Transverse colon (tissue), 4 donors: ENCODE data around the gene ZMIZ1. TPM values are rescaled to one million over a fixed set of nuclear protein-coding genes. Genes with fewer than 3 reads are reported as not detected.

Experiments
- DNase-seq: peaks from one replicate; pipeline ENCODE4 v3.0.0-alpha.2; 2019
- H3K27ac ChIP-seq, 4 donors: fragments of 200-600 bp; sonication (generic); 2 replicates each; pipeline ENCODE4 v1.5.1; 2016 to 2018; ENCODE audit warnings: inconsistent platforms in 4 of 4
- H3K27me3 ChIP-seq: fragments of 200-600 bp; sonication (generic); 2 replicates; pipeline ENCODE4 v1.5.1; 2017; ENCODE audit warnings: inconsistent platforms
- H3K36me3 ChIP-seq, 4 donors: fragments of 200-600 bp; sonication (generic); 2 replicates each; pipeline ENCODE4 v1.5.1; 2017 to 2019; ENCODE audit warnings: inconsistent platforms in 4 of 4
- H3K4me1 ChIP-seq, 4 donors: fragments of 200-600 bp; sonication (generic); 2 replicates each; pipeline ENCODE4 v1.5.1; 2017 to 2020; ENCODE audit warnings: inconsistent platforms in 4 of 4
- H3K4me3 ChIP-seq, 4 donors: fragments of 200-600 bp; sonication (generic); 1 replicate in 1 of 4; 2 replicates in 3 of 4; pipeline versions ENCODE4 v1.5.1 to v1.6.1; 2017 to 2019; ENCODE audit warnings: inconsistent platforms in 4 of 4
- H3K9me3 ChIP-seq, 2 donors: fragments of 200-600 bp; sonication (generic); 2 replicates each; pipeline ENCODE4 v1.5.1; 2017 to 2019; ENCODE audit warnings: inconsistent platforms in 2 of 2
- EP300 ChIP-seq: sonication (generic); formaldehyde crosslinking; IDR thresholded peaks from one replicate; pipeline ENCODE4 v1.6.1; 2017; ENCODE audit warnings: antibody characterized with exemption, low read depth
- POLR2A ChIP-seq: fragments of 450-650 bp; IDR thresholded peaks from one replicate; pipeline ENCODE4 v1.6.1; 2016; ENCODE audit warnings: antibody characterized with exemption, mild to moderate bottlenecking, moderate library complexity
- POLR2AphosphoS5 ChIP-seq, 3 donors: sonication (generic); formaldehyde crosslinking; IDR thresholded peaks; one replicate each; pipeline ENCODE4 v1.6.1; 2016; ENCODE audit warnings: antibody characterized with exemption in 3 of 3
- WGBS, 2 donors: methylation state at CpG; one replicate each; pipeline ENCODE4 v1.1.5; 2018; ENCODE audit warnings: low coverage in 1 of 2; 5-methylcytosine and 5-hydroxymethylcytosine counted together
- in situ Hi-C, 4 donors: fragments of 200-750 bp; cut with MboI; loops; one replicate each; pipeline versions ENCODE4 v1.15.0 to v1.15.1; 2017; ENCODE audit warnings: low sequenced_read_pairs in 3 of 4, low pct_ligation_motif_present in 1 of 4, low pct_unique_long_range_greater_than_20kb in 1 of 4
- intact Hi-C: fragments of 100-400 bp; cut with DNase I; formaldehyde crosslinking; loops from one replicate; pipeline ENCODE4 v1.15.1; 2023; ENCODE audit warnings: low total_unique reads
- total RNA-seq, 4 donors: library from RNA; depleted of rRNA; stranded (reverse); fragments of >200 nt; gene quantifications; one replicate each; pipeline ENCODE4 v1.1.0, GENCODE V29; 2016
- TF ChIP-seq, protein P1 (sequence below), 5 experiments: fragments of 200-600 bp in 3 of 5; fragments of 450-650 bp in 2 of 5; sonication (generic) in 3 of 5; IDR thresholded peaks; 1 replicate in 2 of 5; 2 replicates in 3 of 5; pipeline ENCODE4 v1.5.1; 2016 to 2017; ENCODE audit warnings: antibody characterized with exemption in 5 of 5, inconsistent platforms in 3 of 5, mild to moderate bottlenecking in 2 of 5, moderate library complexity in 1 of 5

The ZMIZ1 gene
- total RNA-seq, 4 donors from 2014 or later, result 32.0 to 108 (median 63.0) TPM

DNA sequence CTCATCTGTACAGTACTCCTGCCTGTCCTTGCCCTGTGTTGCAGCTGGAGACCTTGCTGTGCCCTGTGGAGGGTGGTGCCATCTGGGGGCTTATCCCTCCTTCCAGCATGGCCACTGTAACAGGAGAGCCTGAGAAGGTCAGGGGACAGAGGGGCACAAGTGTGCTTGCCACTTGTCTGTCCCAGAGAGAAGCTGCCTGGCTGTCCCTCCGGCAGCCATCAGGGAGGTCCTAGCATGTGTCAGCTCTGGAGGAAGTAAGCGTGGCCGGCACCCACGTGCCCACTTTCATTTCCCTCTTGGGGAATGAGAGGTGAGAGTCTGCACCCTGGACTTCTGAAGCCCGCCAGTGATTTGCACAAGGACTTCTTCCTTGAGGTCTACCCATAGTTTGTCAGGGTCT is 181.5 kb downstream of the ZMIZ1 start:
- in situ Hi-C loops (no loop called here), intact Hi-C loops (no loop called here)
- H3K4me1 ChIP-seq, result peaks cover 41 to 86% (median 54%) of the 10 kb centered on the region in 4 donors
- TF ChIP-seq POLR2A (no peak), POLR2AphosphoS5 (IDR thresholded peaks at IDR 0.05) (no peak), EP300 (no peak)
- TF ChIP-seq, protein P1, sequence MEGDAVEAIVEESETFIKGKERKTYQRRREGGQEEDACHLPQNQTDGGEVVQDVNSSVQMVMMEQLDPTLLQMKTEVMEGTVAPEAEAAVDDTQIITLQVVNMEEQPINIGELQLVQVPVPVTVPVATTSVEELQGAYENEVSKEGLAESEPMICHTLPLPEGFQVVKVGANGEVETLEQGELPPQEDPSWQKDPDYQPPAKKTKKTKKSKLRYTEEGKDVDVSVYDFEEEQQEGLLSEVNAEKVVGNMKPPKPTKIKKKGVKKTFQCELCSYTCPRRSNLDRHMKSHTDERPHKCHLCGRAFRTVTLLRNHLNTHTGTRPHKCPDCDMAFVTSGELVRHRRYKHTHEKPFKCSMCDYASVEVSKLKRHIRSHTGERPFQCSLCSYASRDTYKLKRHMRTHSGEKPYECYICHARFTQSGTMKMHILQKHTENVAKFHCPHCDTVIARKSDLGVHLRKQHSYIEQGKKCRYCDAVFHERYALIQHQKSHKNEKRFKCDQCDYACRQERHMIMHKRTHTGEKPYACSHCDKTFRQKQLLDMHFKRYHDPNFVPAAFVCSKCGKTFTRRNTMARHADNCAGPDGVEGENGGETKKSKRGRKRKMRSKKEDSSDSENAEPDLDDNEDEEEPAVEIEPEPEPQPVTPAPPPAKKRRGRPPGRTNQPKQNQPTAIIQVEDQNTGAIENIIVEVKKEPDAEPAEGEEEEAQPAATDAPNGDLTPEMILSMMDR (IDR thresholded peaks at IDR 0.05), result no peak
- H3K36me3 ChIP-seq, result no peaks in the 10 kb centered on the region
- no peaks in the 10 kb centered on the region for H3K27me3 ChIP-seq
- WGBS, 2 donors, result 72% methylated on average over 5 of the region's 5 CpGs; no CpG with 5 or more reads in 1 of the 2 donors
- DNase-seq, result peak; percentile 72
- H3K9me3 ChIP-seq, result no peaks in the 10 kb centered on the region
- no peak overlapping the region for H3K4me3 ChIP-seq
- H3K27ac ChIP-seq, result peak overlapping the region; percentile 80 to 91 (median 89)

DNA sequence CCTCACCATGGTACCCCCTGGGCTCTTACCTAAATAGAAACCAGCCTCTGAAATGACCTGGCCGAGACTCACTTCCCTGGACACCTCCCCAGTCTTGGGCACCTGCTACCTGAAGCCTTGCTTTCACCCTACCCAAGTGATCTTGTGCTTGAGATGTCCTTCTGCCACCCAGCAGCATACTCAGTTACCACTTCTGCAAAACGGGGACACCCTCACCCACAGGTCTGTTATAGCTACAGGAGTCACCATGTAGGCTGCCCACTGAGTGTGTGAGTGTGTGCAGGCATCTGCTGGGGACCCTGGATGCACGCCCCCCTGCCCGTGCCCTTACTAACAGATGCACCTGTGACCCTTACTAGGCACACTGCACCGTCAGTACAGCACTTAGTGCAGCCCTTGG is 183.7 kb downstream of the ZMIZ1 start:
- no peak for TF ChIP-seq POLR2A
- TF ChIP-seq POLR2AphosphoS5 (IDR thresholded peaks at IDR 0.05), result no peak
- no peak for TF ChIP-seq EP300
- TF ChIP-seq, protein P1 (IDR thresholded peaks at IDR 0.05), result no peak
- H3K27me3 ChIP-seq, result no peaks in the 10 kb centered on the region
- 90% methylated on average over 5 of the region's 5 CpGs; no CpG with 5 or more reads in 1 of the 2 donors for WGBS, 2 donors
- no peak for DNase-seq
- H3K36me3 ChIP-seq, result no peaks in the 10 kb centered on the region
- H3K9me3 ChIP-seq, result no peaks in the 10 kb centered on the region
- no peak overlapping the region for H3K27ac ChIP-seq
- intact Hi-C loops (no loop called here), in situ Hi-C loops (no loop called here)
- peaks cover 19 to 71% (median 33%) of the 10 kb centered on the region in 4 donors for H3K4me1 ChIP-seq
- H3K4me3 ChIP-seq, result no peak overlapping the region

DNA sequence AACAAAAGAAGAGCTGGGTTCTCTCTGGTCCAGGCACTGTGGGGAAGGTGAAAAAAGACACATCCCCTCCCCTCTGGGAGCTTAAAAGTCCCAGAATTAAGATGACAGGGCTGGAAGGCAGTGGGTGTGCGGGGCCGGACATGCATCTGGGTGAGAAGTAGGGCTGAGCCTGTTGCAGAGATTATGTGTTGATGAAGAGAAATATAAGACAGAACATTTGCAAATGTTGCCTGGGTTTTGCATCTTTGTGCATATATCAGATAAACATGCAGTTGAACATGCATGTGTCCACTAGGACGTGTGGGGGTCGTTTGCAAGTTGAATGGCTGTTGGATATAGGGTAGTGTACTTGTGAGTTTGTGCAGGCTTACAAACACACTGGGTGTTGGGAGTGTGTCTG is 184.2 kb downstream of the ZMIZ1 start:
- 86% methylated on average over 4 of the region's 4 CpGs for WGBS, 2 donors
- Histone ChIP-seq H3K9me3 (no peaks in the 10 kb centered on the region), H3K4me1 (peaks cover 14 to 66% (median 27%) of the 10 kb centered on the region in 4 donors), H3K4me3 (no peak overlapping the region), H3K27me3 (no peaks in the 10 kb centered on the region), H3K27ac (no peak overlapping the region), H3K36me3 (no peaks in the 10 kb centered on the region)
- no peak for DNase-seq
- intact Hi-C loops, result no loop called here
- in situ Hi-C loops, result no loop called here
- TF ChIP-seq EP300, result no peak
- no peak for TF ChIP-seq POLR2A
- no peak for TF ChIP-seq POLR2AphosphoS5 (IDR thresholded peaks at IDR 0.05)
- TF ChIP-seq, protein P1 (IDR thresholded peaks at IDR 0.05), result no peak

DNA sequence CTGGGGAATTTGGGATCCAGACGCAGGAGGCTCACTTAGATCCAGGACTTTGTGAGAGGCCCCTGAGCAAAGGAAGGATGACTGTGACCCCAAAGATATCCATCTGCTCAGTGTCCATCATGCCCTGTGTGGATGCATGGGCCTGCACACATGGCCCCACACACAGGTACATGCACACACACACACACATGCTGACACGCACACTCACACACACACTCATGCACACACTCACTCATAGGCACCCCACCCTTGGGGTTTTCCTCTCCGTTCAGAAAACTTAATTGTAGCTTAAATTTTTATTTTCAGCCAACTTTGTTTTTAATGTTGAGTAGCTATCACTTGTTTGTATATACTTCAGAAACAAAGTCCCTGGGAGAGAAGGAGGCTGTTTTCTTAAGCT is 184.9 kb downstream of the ZMIZ1 start:
- no peaks in the 10 kb centered on the region for H3K36me3 ChIP-seq
- intact Hi-C loops, result no loop called here

More for the DNA sequence above, 184.9 kb downstream of the ZMIZ1 start:
- WGBS, 2 donors, result 82 to 100% methylated on average over 2 to 3 of the region's 3 CpGs
- H3K27me3 ChIP-seq, result no peaks in the 10 kb centered on the region
- H3K4me3 ChIP-seq, result no peak overlapping the region
- peaks cover 7 to 59% (median 20%) of the 10 kb centered on the region in 4 donors for H3K4me1 ChIP-seq
- no peaks in the 10 kb centered on the region for H3K9me3 ChIP-seq
- in situ Hi-C loops, result no loop called here
- no peak for TF ChIP-seq EP300
- TF ChIP-seq POLR2AphosphoS5 (IDR thresholded peaks at IDR 0.05), result no peak
- TF ChIP-seq, protein P1 (IDR thresholded peaks at IDR 0.05), result no peak
- TF ChIP-seq POLR2A, result no peak
- DNase-seq, result no peak
- peak overlapping the region in 1 of 4 donors; percentile 14 for H3K27ac ChIP-seq
